Measurements from ENCODE around the gene SCFD1. TPM values are rescaled to one million over a fixed set of nuclear protein-coding genes. Genes with fewer than 3 reads are reported as not detected.

SCFD1 gene
- total RNA-seq, 1 experiment from 2014 or later: 50.5 TPM

DNA sequence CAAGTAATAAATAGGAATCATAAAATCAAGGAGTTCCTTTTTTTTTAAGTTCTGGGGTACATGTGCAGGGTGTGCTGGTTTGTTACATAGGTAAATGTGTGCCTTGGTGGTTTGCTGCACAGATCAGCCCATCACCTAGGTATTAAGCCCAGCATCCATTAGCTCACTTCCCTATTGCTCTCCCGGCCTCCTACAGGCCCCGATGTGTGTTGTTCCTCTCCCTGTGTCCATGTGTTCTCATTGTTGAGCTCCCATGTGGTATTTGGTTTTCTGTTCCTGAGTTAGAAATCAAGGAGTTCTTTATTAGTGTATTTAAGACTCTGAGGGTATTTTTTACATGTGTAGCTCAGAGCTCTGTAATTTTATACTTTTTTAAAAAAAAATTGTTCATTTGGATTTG lies 86.0 kb downstream of the SCFD1 start:
- Mint-ChIP-seq H3K4me3 (ENCODE audit: low read depth, unreplicated experiment) (no peak overlapping the region), H3K9me3 (ENCODE audit: low read depth, unreplicated experiment) (no peaks in the 10 kb centered on the region), H3K27ac (ENCODE audit: unreplicated experiment) (no peak overlapping the region), H3K4me1 (ENCODE audit: low read depth, unreplicated experiment) (no peaks in the 10 kb centered on the region), H3K36me3 (ENCODE audit: insufficient read depth, unreplicated experiment) (peaks cover 6% of the 10 kb centered on the region), H3K27me3 (ENCODE audit: unreplicated experiment) (no peaks in the 10 kb centered on the region)
- no TSS peak for BruUV-seq (replicated peaks)
- TF ChIP-seq, protein P1, sequence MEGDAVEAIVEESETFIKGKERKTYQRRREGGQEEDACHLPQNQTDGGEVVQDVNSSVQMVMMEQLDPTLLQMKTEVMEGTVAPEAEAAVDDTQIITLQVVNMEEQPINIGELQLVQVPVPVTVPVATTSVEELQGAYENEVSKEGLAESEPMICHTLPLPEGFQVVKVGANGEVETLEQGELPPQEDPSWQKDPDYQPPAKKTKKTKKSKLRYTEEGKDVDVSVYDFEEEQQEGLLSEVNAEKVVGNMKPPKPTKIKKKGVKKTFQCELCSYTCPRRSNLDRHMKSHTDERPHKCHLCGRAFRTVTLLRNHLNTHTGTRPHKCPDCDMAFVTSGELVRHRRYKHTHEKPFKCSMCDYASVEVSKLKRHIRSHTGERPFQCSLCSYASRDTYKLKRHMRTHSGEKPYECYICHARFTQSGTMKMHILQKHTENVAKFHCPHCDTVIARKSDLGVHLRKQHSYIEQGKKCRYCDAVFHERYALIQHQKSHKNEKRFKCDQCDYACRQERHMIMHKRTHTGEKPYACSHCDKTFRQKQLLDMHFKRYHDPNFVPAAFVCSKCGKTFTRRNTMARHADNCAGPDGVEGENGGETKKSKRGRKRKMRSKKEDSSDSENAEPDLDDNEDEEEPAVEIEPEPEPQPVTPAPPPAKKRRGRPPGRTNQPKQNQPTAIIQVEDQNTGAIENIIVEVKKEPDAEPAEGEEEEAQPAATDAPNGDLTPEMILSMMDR (IDR thresholded peaks at IDR 0.05; ENCODE audit: unreplicated experiment): no peak
- intact Hi-C loops (cut with micrococcal nuclease; ENCODE audit: unreplicated experiment): no loop called here
- CTCF ChIA-PET: no interaction called here
- no peak for DNase-seq

DNA sequence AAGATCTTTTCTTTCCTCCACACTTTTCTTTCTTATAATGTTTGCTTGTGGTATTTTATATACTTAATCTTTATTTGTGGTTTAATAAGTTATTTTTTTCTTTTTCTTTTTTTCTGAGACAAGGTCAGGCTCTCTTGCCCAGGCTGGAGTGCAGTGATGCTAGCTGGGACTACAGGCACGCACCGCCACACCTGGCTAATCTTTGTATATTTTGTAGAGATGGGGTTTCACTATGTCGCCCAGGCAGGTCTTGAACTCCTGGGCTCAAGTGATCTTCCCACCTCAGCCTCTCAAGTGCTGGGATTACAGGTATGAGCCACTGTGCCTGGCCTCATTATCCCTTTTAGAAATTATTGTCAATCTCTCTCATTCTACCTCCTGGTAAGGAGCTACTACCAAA lies 87.1 kb downstream of the SCFD1 start:
- no peak for DNase-seq
- no peaks in the 10 kb centered on the region for H3K9me3 Mint-ChIP-seq (ENCODE audit: low read depth, unreplicated experiment)
- CTCF ChIA-PET: no interaction called here
- peaks cover 6% of the 10 kb centered on the region for H3K36me3 Mint-ChIP-seq (ENCODE audit: insufficient read depth, unreplicated experiment)
- no peaks in the 10 kb centered on the region for H3K4me1 Mint-ChIP-seq (ENCODE audit: low read depth, unreplicated experiment)
- intact Hi-C loops (cut with micrococcal nuclease; ENCODE audit: unreplicated experiment): no loop called here
- no TSS peak for BruUV-seq (replicated peaks)
- H3K4me3 Mint-ChIP-seq (ENCODE audit: low read depth, unreplicated experiment): no peak overlapping the region
- H3K27me3 Mint-ChIP-seq (ENCODE audit: unreplicated experiment): no peaks in the 10 kb centered on the region
- TF ChIP-seq, protein P1 (IDR thresholded peaks at IDR 0.05; ENCODE audit: unreplicated experiment): no peak
- H3K27ac Mint-ChIP-seq (ENCODE audit: unreplicated experiment): no peak overlapping the region

GRCh38 chr14:30710876-30711275 lies 88.8 kb downstream of the SCFD1 start:
- no TSS peak for BruUV-seq (replicated peaks)
- H3K9me3 Mint-ChIP-seq (ENCODE audit: low read depth, unreplicated experiment): no peaks in the 10 kb centered on the region

GRCh38 chr14:30719137-30719536 lies 97.0 kb downstream of the SCFD1 start:
- no peaks in the 10 kb centered on the region for H3K36me3 Mint-ChIP-seq (ENCODE audit: insufficient read depth, unreplicated experiment)
- intact Hi-C loops (cut with micrococcal nuclease; ENCODE audit: unreplicated experiment): no loop called here
- no peaks in the 10 kb centered on the region for H3K27me3 Mint-ChIP-seq (ENCODE audit: unreplicated experiment)
- BruUV-seq (replicated peaks): no TSS peak
- TF ChIP-seq, protein P1 (IDR thresholded peaks at IDR 0.05; ENCODE audit: unreplicated experiment): no peak
- CTCF ChIA-PET: no interaction called here
- DNase-seq: no peak
- no peak overlapping the region for H3K27ac Mint-ChIP-seq (ENCODE audit: unreplicated experiment)
- H3K9me3 Mint-ChIP-seq (ENCODE audit: low read depth, unreplicated experiment): no peaks in the 10 kb centered on the region
- H3K4me1 Mint-ChIP-seq (ENCODE audit: low read depth, unreplicated experiment): no peaks in the 10 kb centered on the region
- no peak overlapping the region for H3K4me3 Mint-ChIP-seq (ENCODE audit: low read depth, unreplicated experiment)

More at GRCh38 chr14:30710876-30711275, 88.8 kb downstream of the SCFD1 start:
- intact Hi-C loops (cut with micrococcal nuclease; ENCODE audit: unreplicated experiment): no loop called here
- no peaks in the 10 kb centered on the region for H3K4me1 Mint-ChIP-seq (ENCODE audit: low read depth, unreplicated experiment)
- no peaks in the 10 kb centered on the region for H3K36me3 Mint-ChIP-seq (ENCODE audit: insufficient read depth, unreplicated experiment)
- CTCF ChIA-PET: no interaction called here
- TF ChIP-seq, protein P1 (IDR thresholded peaks at IDR 0.05; ENCODE audit: unreplicated experiment): no peak
- no peaks in the 10 kb centered on the region for H3K27me3 Mint-ChIP-seq (ENCODE audit: unreplicated experiment)
- H3K27ac Mint-ChIP-seq (ENCODE audit: unreplicated experiment): no peak overlapping the region
- no peak overlapping the region for H3K4me3 Mint-ChIP-seq (ENCODE audit: low read depth, unreplicated experiment)
- no peak for DNase-seq
